Smooth muscle cell (in vitro differentiated cells): ENCODE results near the gene PHACTR3. TPM values are rescaled to one million over a fixed set of nuclear protein-coding genes. Genes with fewer than 3 reads are reported as not detected.

Source experiments
- DNase-seq: peaks from one replicate; lab custom pipeline; 2025; ENCODE audit not compliant: unreplicated experiment; lab: John Stamatoyannopoulos, UW
- H2AFZ ChIP-seq: fragments of 200-600 bp; sonication (generic); 2 replicates; pipeline ENCODE4 v1.6.0; 2016; ENCODE audit warnings: antibody characterized with exemption, low read depth, mild to moderate bottlenecking
- H3F3A ChIP-seq: fragments of 200-600 bp; sonication (generic); 2 replicates; pipeline ENCODE4 v1.6.0; 2017; ENCODE audit warnings: antibody characterized with exemption, low read depth
- H3K27ac ChIP-seq: fragments of 200-600 bp; sonication (generic); 2 replicates; pipeline ENCODE4 v1.5.1; 2016; ENCODE audit warnings: low read depth, mild to moderate bottlenecking
- H3K27me3 ChIP-seq: fragments of 200-600 bp; sonication (generic); 2 replicates; pipeline ENCODE4 v1.6.1; 2016; ENCODE audit warnings: low read depth, mild to moderate bottlenecking
- H3K36me3 ChIP-seq: fragments of 200-600 bp; sonication (generic); 2 replicates; pipeline ENCODE4 v1.5.1; 2016; ENCODE audit warnings: low read depth
- H3K4me1 ChIP-seq: fragments of 200-600 bp; sonication (generic); 2 replicates; pipeline ENCODE4 v1.5.1; 2016; ENCODE audit warnings: low read depth
- H3K4me2 ChIP-seq: fragments of 200-600 bp; sonication (generic); 2 replicates; pipeline ENCODE4 v1.6.0; 2016; ENCODE audit warnings: mild to moderate bottlenecking
- H3K4me3 ChIP-seq: fragments of 200-600 bp; sonication (generic); 2 replicates; pipeline ENCODE4 v1.5.1; 2016; ENCODE audit warnings: mild to moderate bottlenecking
- H3K79me2 ChIP-seq: fragments of 200-600 bp; sonication (generic); 2 replicates; pipeline ENCODE4 v1.6.0; 2016; ENCODE audit warnings: low read depth, mild to moderate bottlenecking
- H3K9ac ChIP-seq: fragments of 200-600 bp; sonication (generic); 2 replicates; pipeline ENCODE4 v1.6.0; 2016; ENCODE audit warnings: low read depth
- H3K9me3 ChIP-seq: fragments of 200-600 bp; sonication (generic); replicated peaks from 2 replicates; pipeline ENCODE4 v1.5.1; 2016; ENCODE audit warnings: low read depth
- H4K20me1 ChIP-seq: fragments of 200-600 bp; sonication (generic); 2 replicates; pipeline ENCODE4 v1.6.0; 2016; ENCODE audit warnings: low read depth
- WGBS: methylation state at CpG from one replicate; pipeline ENCODE4 v1.1.7; 2016; ENCODE audit warnings: low lambda C conversion rate; 5-methylcytosine and 5-hydroxymethylcytosine counted together
- polyA plus RNA-seq: library from polyadenylated mRNA; unstranded; fragments of >200 nt; fragmentation: Nextera tagmentation; extraction: Ambion mirVana; gene quantifications from 2 replicates; pipeline ENCODE4 v1.2.1, GENCODE V29; 2016
- total RNA-seq: library from RNA; depleted of rRNA; stranded (reverse); fragments of >200 nt; gene quantifications from 2 replicates; pipeline ENCODE4 v1.2.3, GENCODE V29; 2014
- TF ChIP-seq, protein P1 (sequence below): fragments of 200-600 bp; sonication (generic); IDR thresholded peaks from 2 replicates; pipeline ENCODE4 v1.5.1; 2017; ENCODE audit warnings: borderline replicate concordance, mild to moderate bottlenecking, antibody characterized with exemption; ENCODE audit not compliant: insufficient read depth, poor library complexity, severe bottlenecking

PHACTR3 gene
- total and polyA plus RNA-seq, 2 experiments from 2014 or later, result 0.76 to 2.6 TPM

- TF ChIP-seq, protein P1, sequence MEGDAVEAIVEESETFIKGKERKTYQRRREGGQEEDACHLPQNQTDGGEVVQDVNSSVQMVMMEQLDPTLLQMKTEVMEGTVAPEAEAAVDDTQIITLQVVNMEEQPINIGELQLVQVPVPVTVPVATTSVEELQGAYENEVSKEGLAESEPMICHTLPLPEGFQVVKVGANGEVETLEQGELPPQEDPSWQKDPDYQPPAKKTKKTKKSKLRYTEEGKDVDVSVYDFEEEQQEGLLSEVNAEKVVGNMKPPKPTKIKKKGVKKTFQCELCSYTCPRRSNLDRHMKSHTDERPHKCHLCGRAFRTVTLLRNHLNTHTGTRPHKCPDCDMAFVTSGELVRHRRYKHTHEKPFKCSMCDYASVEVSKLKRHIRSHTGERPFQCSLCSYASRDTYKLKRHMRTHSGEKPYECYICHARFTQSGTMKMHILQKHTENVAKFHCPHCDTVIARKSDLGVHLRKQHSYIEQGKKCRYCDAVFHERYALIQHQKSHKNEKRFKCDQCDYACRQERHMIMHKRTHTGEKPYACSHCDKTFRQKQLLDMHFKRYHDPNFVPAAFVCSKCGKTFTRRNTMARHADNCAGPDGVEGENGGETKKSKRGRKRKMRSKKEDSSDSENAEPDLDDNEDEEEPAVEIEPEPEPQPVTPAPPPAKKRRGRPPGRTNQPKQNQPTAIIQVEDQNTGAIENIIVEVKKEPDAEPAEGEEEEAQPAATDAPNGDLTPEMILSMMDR, result no peak
- peaks cover 9% of the 10 kb centered on the region for H3K27me3 ChIP-seq
- H3K79me2 ChIP-seq, result no peaks in the 10 kb centered on the region
- H3K27ac ChIP-seq, result no peak overlapping the region
- no peak overlapping the region for H3K9ac ChIP-seq
- no peak for DNase-seq
- H2AFZ ChIP-seq, result no peak overlapping the region
- no peak overlapping the region for H3K4me3 ChIP-seq
- 89% methylated on average over 12 of the region's 12 CpGs for WGBS
- no peaks in the 10 kb centered on the region for H4K20me1 ChIP-seq
- no peaks in the 10 kb centered on the region for H3F3A ChIP-seq
- H3K4me2 ChIP-seq, result no peak overlapping the region
- H3K36me3 ChIP-seq, result no peaks in the 10 kb centered on the region
- H3K9me3 ChIP-seq, result no peaks in the 10 kb centered on the region
- H3K4me1 ChIP-seq, result no peaks in the 10 kb centered on the region
Observed at GRCh38 chr20:59564171-59564570, 40.2 kb upstream of the PHACTR3 start.

GRCh38 chr20:59564943-59565342 is 39.4 kb upstream of the PHACTR3 start:
- Histone ChIP-seq H3K4me2 (no peak overlapping the region), H3K36me3 (no peaks in the 10 kb centered on the region), H3K9ac (no peak overlapping the region), H3F3A (no peaks in the 10 kb centered on the region), H3K4me3 (no peak overlapping the region), H3K27ac (no peak overlapping the region), H4K20me1 (no peaks in the 10 kb centered on the region), H3K4me1 (no peaks in the 10 kb centered on the region), H2AFZ (no peak overlapping the region), H3K27me3 (peaks cover 15% of the 10 kb centered on the region), H3K9me3 (no peaks in the 10 kb centered on the region), H3K79me2 (no peaks in the 10 kb centered on the region)
- WGBS, result 77% methylated on average over 1 of the region's 1 CpG
- DNase-seq, result no peak
- TF ChIP-seq, protein P1, result no peak

- no peaks in the 10 kb centered on the region for H3F3A ChIP-seq
- H3K79me2 ChIP-seq, result no peaks in the 10 kb centered on the region
- no peak overlapping the region for H3K9ac ChIP-seq
- no peak overlapping the region for H3K27ac ChIP-seq
- no peak overlapping the region for H3K4me2 ChIP-seq
- H3K27me3 ChIP-seq, result peaks cover 19% of the 10 kb centered on the region
- 84% methylated on average over 11 of the region's 11 CpGs for WGBS
- H3K9me3 ChIP-seq, result no peaks in the 10 kb centered on the region
- no peak for DNase-seq
- H3K36me3 ChIP-seq, result no peaks in the 10 kb centered on the region
- no peak overlapping the region for H2AFZ ChIP-seq
- no peaks in the 10 kb centered on the region for H4K20me1 ChIP-seq
- H3K4me1 ChIP-seq, result no peaks in the 10 kb centered on the region
- TF ChIP-seq, protein P1, result no peak
- H3K4me3 ChIP-seq, result no peak overlapping the region
Observed at GRCh38 chr20:59565768-59566461, 38.4 kb upstream of the PHACTR3 start.
